Endothelial cell of umbilical vein (primary cell): Measurements from ENCODE around the gene MRPL54.

Experiments
- GATA2 ChIP-seq: IDR thresholded peaks from 2 replicates; pipeline ENCODE4 v1.7.0; 2011; ENCODE audit warnings: low read depth, mild to moderate bottlenecking, moderate library complexity, mixed read lengths, low read length; ENCODE audit not compliant: insufficient read length, insufficient read depth
- TF ChIP-seq, protein P1 (sequence below), 2 donors: IDR thresholded peaks; 1 replicate in 1 of 2; 2 replicates in 1 of 2; pipeline ENCODE4 v1.5.1; 2011; ENCODE audit warnings: low read length in 2 of 2, mild to moderate bottlenecking in 2 of 2, moderate library complexity in 2 of 2, control low read depth in 1 of 2, inconsistent platforms in 1 of 2, low read depth in 1 of 2; ENCODE audit not compliant: insufficient read depth in 1 of 2; ENCODE audit errors: extremely low read depth in 1 of 2

DNA sequence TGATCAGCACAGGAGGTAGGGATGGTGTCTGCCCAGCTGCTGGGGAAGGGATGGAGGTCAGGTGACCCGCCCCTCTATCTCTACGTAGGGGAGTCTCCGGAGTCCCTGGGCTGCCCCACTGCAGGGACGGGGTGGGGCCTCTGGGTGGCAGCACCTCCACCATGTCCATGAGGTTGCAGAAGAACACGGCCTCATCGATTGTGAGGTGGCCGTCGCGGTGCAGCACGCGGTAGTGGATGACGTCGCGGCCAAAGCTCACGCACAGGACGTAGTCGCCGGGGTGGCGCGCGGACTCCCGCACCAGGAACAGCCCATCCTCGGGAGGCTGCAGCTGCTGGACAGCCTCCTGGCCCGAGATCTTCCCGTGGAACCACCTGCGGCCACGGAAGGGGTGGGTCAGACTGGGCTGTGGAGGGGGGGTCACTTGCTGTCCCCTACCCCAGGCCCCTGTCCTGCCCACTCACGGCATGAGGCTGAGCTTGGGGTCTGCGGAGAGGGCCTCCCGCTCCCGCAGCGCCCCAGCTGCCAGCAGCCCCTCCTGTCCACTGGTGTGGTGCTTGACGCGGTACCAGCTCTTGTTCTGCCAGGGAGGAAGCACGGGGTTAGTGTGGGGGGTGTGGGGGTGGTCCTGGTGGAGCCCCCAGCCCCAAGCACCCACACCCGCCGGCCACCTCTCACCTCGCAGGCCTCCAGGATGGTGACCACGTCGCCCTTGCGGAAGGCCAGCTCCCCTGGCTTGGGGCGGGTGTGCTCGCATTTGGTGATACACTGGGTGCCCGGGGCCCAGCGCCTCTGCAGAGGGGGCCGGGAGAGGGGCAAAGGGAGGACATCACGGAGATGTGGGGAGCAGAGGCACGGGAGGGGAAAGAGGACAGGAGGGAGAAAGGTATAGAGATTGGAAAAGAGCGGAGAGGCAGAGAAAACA lies 21.4 kb downstream of the MRPL54 start:
- no peak for TF ChIP-seq GATA2
- TF ChIP-seq, protein P1, sequence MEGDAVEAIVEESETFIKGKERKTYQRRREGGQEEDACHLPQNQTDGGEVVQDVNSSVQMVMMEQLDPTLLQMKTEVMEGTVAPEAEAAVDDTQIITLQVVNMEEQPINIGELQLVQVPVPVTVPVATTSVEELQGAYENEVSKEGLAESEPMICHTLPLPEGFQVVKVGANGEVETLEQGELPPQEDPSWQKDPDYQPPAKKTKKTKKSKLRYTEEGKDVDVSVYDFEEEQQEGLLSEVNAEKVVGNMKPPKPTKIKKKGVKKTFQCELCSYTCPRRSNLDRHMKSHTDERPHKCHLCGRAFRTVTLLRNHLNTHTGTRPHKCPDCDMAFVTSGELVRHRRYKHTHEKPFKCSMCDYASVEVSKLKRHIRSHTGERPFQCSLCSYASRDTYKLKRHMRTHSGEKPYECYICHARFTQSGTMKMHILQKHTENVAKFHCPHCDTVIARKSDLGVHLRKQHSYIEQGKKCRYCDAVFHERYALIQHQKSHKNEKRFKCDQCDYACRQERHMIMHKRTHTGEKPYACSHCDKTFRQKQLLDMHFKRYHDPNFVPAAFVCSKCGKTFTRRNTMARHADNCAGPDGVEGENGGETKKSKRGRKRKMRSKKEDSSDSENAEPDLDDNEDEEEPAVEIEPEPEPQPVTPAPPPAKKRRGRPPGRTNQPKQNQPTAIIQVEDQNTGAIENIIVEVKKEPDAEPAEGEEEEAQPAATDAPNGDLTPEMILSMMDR (IDR thresholded peaks at IDR 0.05; ENCODE audit: extremely low read depth in 1 of 2, insufficient read depth in 1 of 2, low read depth in 1 of 2, low read length in 2 of 2): peak in 1 of 2 donors; percentile 4
